Stimulated activated CD8-positive, alpha-beta memory T cell treated with anti-CD3 and anti-CD28 coated beads, Interleukin-4, amount 100 ng/mL, for 1 hour (primary cell): ENCODE data around the gene CALHM2.
A peak's percentile ranks its signal among the peaks of the same experiment; 100 is the strongest.
"Not testable (repeated sequence)": the region's sequence is repeated elsewhere in the genome, so short reads cannot be mapped to it uniquely, and the experiment has no call there.

ENCODE experiments used
- DNase-seq, 2 donors: peaks; one replicate each; pipeline ENCODE4 v3.0.0-alpha.2; 2020; ENCODE audit warnings: low read depth in 2 of 2, low spot score in 1 of 2

Gene CALHM2

GRCh38 chr10:103451831-103452505, at the start of gene CALHM2:
TSS of gene CALHM2 (minus strand) at chr10:103452370. CDS start at chr10:103449941, 2,429 bp downstream.
- DNase-seq, result peak; percentile 36 to 44

GRCh38 chr10:103501186-103501585, 49.0 kb upstream of the CALHM2 start:
- DNase-seq, result no peak

GRCh38 chr10:103500481-103500880, 48.3 kb upstream of the CALHM2 start:
- no peak for DNase-seq

GRCh38 chr10:103499881-103500280, 47.7 kb upstream of the CALHM2 start:
- no peak for DNase-seq

GRCh38 chr10:103498936-103499638, 46.9 kb upstream of the CALHM2 start:
- no peak for DNase-seq

GRCh38 chr10:103497161-103497915, 45.2 kb upstream of the CALHM2 start:
- no peak for DNase-seq

GRCh38 chr10:103495321-103495720, 43.2 kb upstream of the CALHM2 start:
- DNase-seq, result no peak

GRCh38 chr10:103493916-103494877, 42.0 kb upstream of the CALHM2 start:
- DNase-seq, result no peak

- DNase-seq, result no peak
Observed at GRCh38 chr10:103493362-103493915, 41.3 kb upstream of the CALHM2 start, which contains the start of gene NEURL1. TSS of gene NEURL1 (plus strand) at chr10:103493705. CDS start at chr10:103494388, 683 bp downstream.

- DNase-seq, result no peak
Observed at GRCh38 chr10:103492655-103493261, 40.6 kb upstream of the CALHM2 start.

- DNase-seq, result no peak
Observed at GRCh38 chr10:103491729-103492364, 39.7 kb upstream of the CALHM2 start.

GRCh38 chr10:103490986-103491314, 38.8 kb upstream of the CALHM2 start:
- DNase-seq, result no peak

- DNase-seq, result no peak
Observed at GRCh38 chr10:103487410-103487708, 35.2 kb upstream of the CALHM2 start.

GRCh38 chr10:103486635-103487409, 34.7 kb upstream of the CALHM2 start:
- not testable (repeated sequence) for DNase-seq

- DNase-seq, result no peak
Observed at GRCh38 chr10:103481974-103482531, 29.9 kb upstream of the CALHM2 start.

GRCh38 chr10:103480521-103480920, 28.4 kb upstream of the CALHM2 start:
- no peak for DNase-seq

GRCh38 chr10:103479135-103479534, 27.0 kb upstream of the CALHM2 start, which contains the start of gene CALHM3:
TSS of gene CALHM3 (minus strand) at chr10:103479240. CDS start at chr10:103479032, 208 bp downstream.
- no peak for DNase-seq

- no peak for DNase-seq
Observed at GRCh38 chr10:103478671-103479070, 26.5 kb upstream of the CALHM2 start.
